HG03439 (cell line): Measurements from ENCODE around the gene LRRC37A3.
"Not testable (repeated sequence)": the region's sequence is repeated elsewhere in the genome, so short reads cannot be mapped to it uniquely, and the experiment has no call there.

ENCODE experiments used
- ATAC-seq: cut with Tn5 transposase; IDR thresholded peaks from one replicate; pipeline ENCODE4 v1.9.1; 2021; ENCODE audit warnings: mild to moderate bottlenecking, moderate library complexity; ENCODE audit not compliant: unreplicated experiment

The LRRC37A3 gene

GRCh38 chr17:64837018-64837761 lies 82.1 kb downstream of the LRRC37A3 start:
- peak; percentile 93 for ATAC-seq

- ATAC-seq: peak; percentile 31
These were observed 82.7 kb downstream of the LRRC37A3 start for GRCh38 chr17:64836623-64837017.

- ATAC-seq: not testable (repeated sequence)
These were observed 85.2 kb downstream of the LRRC37A3 start for GRCh38 chr17:64834060-64834459.

- ATAC-seq: not testable (repeated sequence)
These were observed 88.6 kb downstream of the LRRC37A3 start for GRCh38 chr17:64830631-64831040.

GRCh38 chr17:64829824-64830630 lies 89.3 kb downstream of the LRRC37A3 start:
- ATAC-seq: not testable (repeated sequence)

GRCh38 chr17:64829068-64829467 lies 90.2 kb downstream of the LRRC37A3 start:
- ATAC-seq: not testable (repeated sequence)

- ATAC-seq: not testable (repeated sequence)
These were observed 100.4 kb downstream of the LRRC37A3 start for GRCh38 chr17:64818904-64819303.

GRCh38 chr17:64815833-64816198 lies 103.5 kb downstream of the LRRC37A3 start:
- ATAC-seq: not testable (repeated sequence)

- not testable (repeated sequence) for ATAC-seq
These were observed 104.1 kb downstream of the LRRC37A3 start for GRCh38 chr17:64814993-64815832.

GRCh38 chr17:64808178-64808977 lies 110.9 kb downstream of the LRRC37A3 start:
- peak; percentile 82 for ATAC-seq
